NCI-H1436 treated with DMSO at 0.1 percent for 48 hours (cell line): ENCODE results near the gene NOTCH1.
A peak's percentile ranks its signal among the peaks of the same experiment; 100 is the strongest.

Experiments used
- DNase-seq: peaks from one replicate; lab custom pipeline; 2025; lab: John Stamatoyannopoulos, UW

The NOTCH1 gene

GRCh38 chr9:136484153-136485048 lies 61.4 kb downstream of the NOTCH1 start:
- no peak for DNase-seq

- DNase-seq: peak; percentile 76
These were observed 62.2 kb downstream of the NOTCH1 start for GRCh38 chr9:136483589-136484152.

- DNase-seq: peak; percentile 85
These were observed 62.9 kb downstream of the NOTCH1 start, which contains the start of gene SEC16A for GRCh38 chr9:136482793-136483588. SEC16A (minus strand) TSS chr9:136483040; CDS start chr9:136477615, 5,425 bp downstream.

GRCh38 chr9:136482046-136482792 lies 63.6 kb downstream of the NOTCH1 start:
- no peak for DNase-seq

DNA sequence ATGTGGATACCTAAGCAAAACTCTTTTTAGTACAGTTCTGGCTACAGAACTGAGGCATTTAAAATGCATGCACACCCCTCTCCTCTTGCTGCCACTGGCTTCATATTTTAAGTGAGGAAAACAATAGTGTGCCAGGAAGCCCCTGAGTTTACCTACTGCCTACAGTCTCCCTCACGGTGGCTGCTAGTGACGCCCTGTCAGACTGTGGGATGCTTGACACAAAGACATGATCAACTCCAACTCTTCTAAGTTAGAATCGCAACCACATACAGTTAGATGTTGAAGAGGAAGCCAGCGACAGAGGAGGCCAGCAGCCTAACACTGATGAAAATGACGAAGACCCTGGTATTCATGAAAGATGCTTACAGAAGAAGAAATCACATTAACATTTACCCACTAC lies 64.3 kb downstream of the NOTCH1 start:
- no peak for DNase-seq

- no peak for DNase-seq
These were observed 69.3 kb downstream of the NOTCH1 start for GRCh38 chr9:136476369-136477150.

DNA sequence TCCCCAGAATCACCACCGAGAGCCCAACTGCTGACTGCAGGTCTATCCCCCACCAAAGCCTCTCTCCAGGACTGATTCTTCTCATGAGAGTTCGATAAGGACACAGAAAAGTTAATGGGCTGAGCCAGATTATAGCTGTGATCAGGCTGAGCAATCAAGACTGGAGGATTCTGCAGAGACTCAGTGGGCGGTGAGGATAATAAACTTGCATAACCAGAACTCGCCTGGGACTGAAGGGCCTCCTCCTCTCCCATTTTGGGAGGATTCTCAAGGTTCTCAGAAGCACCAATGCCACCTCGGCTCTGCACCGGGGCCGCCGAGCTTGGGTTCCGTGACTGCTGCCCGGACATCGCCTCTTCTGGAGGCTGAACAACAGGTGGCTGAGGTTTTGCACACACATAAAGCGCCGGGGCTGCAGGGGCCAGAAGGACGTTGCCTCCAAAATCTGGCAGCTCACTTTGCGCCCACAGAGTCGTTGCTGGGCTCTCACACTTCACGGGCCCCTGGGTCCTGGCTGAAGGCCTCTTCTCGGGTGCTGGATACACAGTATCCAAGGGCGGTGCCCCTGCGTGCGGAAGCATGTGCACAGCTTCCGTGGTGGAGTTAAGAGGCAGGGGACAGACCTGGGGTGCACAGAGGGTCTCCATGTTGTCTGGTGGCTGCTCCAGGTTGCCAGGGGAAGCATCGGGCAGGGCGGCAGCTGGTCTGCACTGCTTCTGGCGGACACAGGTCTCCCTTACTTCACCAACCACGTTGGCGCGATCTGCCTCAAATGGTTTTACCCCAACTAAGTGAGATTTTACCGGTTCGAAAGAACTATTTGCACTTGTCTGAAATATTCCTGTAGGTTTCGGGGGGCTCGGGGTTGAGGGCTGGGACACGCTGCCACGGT lies 70.6 kb downstream of the NOTCH1 start:
- no peak for DNase-seq

GRCh38 chr9:136474021-136474640 lies 71.7 kb downstream of the NOTCH1 start:
- no peak for DNase-seq

- no peak for DNase-seq
These were observed 72.5 kb downstream of the NOTCH1 start for GRCh38 chr9:136473354-136473721.

- DNase-seq: no peak
These were observed 73.1 kb downstream of the NOTCH1 start for GRCh38 chr9:136472640-136473353.

- DNase-seq: no peak
These were observed 73.9 kb downstream of the NOTCH1 start for GRCh38 chr9:136471802-136472487.

- no peak for DNase-seq
These were observed 74.9 kb downstream of the NOTCH1 start for GRCh38 chr9:136470792-136471469.

GRCh38 chr9:136470356-136470755 lies 75.5 kb downstream of the NOTCH1 start:
- no peak for DNase-seq

- no peak for DNase-seq
These were observed 78.1 kb downstream of the NOTCH1 start for GRCh38 chr9:136467766-136468165.

DNA sequence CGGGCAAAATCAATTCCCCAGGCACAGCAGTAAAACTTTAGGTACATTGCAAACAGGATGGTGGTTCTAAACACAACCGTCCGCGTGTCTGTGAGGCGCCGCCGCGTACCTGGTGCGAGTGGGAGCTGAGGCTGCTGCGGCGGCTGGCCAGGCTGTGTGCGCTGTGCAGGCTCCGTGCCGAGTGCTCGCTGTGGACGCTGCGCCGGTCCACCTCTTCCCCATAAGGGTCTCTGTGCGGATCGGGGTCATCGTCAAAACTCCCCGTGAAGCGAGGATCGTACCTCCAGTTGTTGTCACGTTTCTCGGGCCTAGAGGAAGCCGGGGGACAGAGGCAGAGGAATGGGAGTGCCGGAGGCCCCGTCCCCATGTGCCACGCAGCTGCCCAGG lies 79.7 kb downstream of the NOTCH1 start:
- no peak for DNase-seq

DNA sequence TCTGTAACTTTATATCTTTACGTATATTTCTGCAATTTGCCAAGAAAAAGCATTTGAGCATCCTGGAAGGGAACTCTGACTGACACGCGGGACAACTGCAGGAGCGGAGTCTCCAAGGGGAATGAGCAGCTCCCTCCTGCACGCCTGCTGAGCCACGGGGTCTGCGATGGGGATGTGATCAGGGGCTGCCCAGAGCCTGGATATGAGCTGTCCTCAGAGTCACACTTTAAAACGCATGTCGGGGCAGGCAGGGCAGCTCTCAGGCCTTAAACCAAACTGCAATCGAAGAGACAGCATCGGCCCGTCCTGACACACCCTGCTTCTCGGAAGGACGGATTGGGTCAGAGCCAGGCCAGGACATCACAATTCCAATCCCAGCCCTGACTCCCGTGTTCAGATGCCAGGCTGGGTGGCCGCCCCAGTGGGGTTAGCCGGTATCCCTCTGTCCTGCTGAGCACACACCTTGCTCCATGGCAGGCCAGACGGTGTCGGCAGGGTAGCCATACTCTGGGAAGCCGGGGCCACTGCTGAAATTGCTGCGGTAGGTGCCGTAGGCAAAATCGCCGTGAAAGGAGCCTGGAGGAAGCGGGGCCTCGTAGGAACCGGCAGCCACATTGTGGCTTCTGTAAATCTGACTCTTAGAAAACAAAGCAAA lies 80.2 kb downstream of the NOTCH1 start:
- no peak for DNase-seq

DNA sequence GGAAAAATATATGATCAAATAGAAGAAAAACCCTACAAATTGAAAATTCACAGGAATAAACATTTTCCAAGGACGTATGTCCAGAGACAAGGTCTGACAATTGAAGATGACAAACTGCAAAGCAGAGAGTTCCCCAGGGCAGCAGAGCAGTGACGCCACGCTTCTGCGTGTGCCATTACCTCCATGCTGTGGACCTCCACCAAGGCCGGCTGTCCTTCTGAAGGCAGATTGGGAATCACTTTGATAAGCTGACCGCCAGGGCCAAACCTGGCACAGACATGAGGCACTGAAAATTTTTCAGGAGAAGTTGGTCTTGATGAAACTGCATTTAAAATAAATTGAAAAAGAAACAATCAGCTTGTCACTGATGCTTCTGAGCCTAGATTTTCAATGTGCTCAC lies 81.6 kb downstream of the NOTCH1 start:
- DNase-seq: no peak
